GM23338 (cell line): ENCODE results near the gene KLHL17. TPM values are rescaled to one million over a fixed set of nuclear protein-coding genes. Genes with fewer than 3 reads are reported as not detected.
"Not testable (repeated sequence)": the region's sequence is repeated elsewhere in the genome, so short reads cannot be mapped to it uniquely, and the experiment has no call there.

Source experiments
- ATAC-seq: fragments of 200-7000 bp; cut with Tn5 transposase; 3 replicates; pipeline ENCODE4 v1.9.1; 2020
- DNase-seq: peaks from one replicate; pipeline ENCODE4 v3.0.0-alpha.2; 2015; ENCODE audit warnings: low spot score
- H2AFZ ChIP-seq: fragments of 200-600 bp; sonication (generic); 2 replicates; pipeline ENCODE4 v1.8.0; 2016; ENCODE audit warnings: antibody characterized with exemption, mild to moderate bottlenecking, moderate library complexity
- H3F3A ChIP-seq: fragments of 200-600 bp; sonication (generic); replicated peaks from 2 replicates; pipeline ENCODE4 v1.8.0; 2017; ENCODE audit warnings: antibody characterized with exemption, mixed run types, low read depth
- H3K27ac ChIP-seq: fragments of 200-600 bp; sonication (generic); 2 replicates; pipeline ENCODE4 v1.6.1; 2016; ENCODE audit warnings: low read depth
- H3K27me3 ChIP-seq: fragments of 200-600 bp; sonication (generic); 2 replicates; pipeline ENCODE4 v1.8.0; 2016; ENCODE audit warnings: mild to moderate bottlenecking, mixed run types, moderate library complexity; ENCODE audit not compliant: insufficient read depth
- H3K36me3 ChIP-seq: fragments of 200-600 bp; sonication (generic); 2 replicates; pipeline ENCODE4 v1.8.0; 2016; ENCODE audit warnings: mild to moderate bottlenecking; ENCODE audit not compliant: insufficient read depth
- H3K4me1 ChIP-seq: fragments of 200-600 bp; sonication (generic); 2 replicates; pipeline ENCODE4 v1.8.0; 2016; ENCODE audit warnings: mild to moderate bottlenecking, moderate library complexity; ENCODE audit not compliant: insufficient read depth
- H3K4me2 ChIP-seq: fragments of 200-600 bp; sonication (generic); 2 replicates; pipeline ENCODE4 v1.7.1; 2017; ENCODE audit warnings: mixed run types
- H3K4me3 ChIP-seq: fragments of 200-600 bp; sonication (generic); 2 replicates; pipeline ENCODE4 v1.6.1; 2016; ENCODE audit warnings: mixed run types
- H3K79me2 ChIP-seq: fragments of 200-600 bp; sonication (generic); replicated peaks from 2 replicates; pipeline ENCODE4 v1.8.0; 2017; ENCODE audit warnings: mild to moderate bottlenecking; ENCODE audit not compliant: insufficient read depth
- H3K9me2 ChIP-seq: fragments of 200-600 bp; sonication (generic); 2 replicates; pipeline ENCODE4 v1.8.0; 2017; ENCODE audit not compliant: insufficient read depth
- H4K20me1 ChIP-seq: fragments of 200-600 bp; sonication (generic); replicated peaks from 2 replicates; pipeline ENCODE4 v1.8.0; 2017; ENCODE audit warnings: mild to moderate bottlenecking; ENCODE audit not compliant: insufficient read depth
- H3K27ac Mint-ChIP-seq: 2 replicates; pipeline ENCODE4 v1.8.0; 2020; ENCODE audit warnings: inconsistent platforms, mild to moderate bottlenecking, moderate library complexity, mixed read lengths
- H3K27me3 Mint-ChIP-seq: 3 replicates; pipeline ENCODE4 v1.8.0; 2022; ENCODE audit warnings: low read depth, mild to moderate bottlenecking, moderate library complexity, mixed read lengths, inconsistent platforms; ENCODE audit not compliant: insufficient read depth, poor library complexity
- H3K36me3 Mint-ChIP-seq: 3 replicates; pipeline ENCODE4 v1.8.0; 2021; ENCODE audit warnings: low read depth, mild to moderate bottlenecking, inconsistent platforms, moderate library complexity, mixed read lengths
- H3K4me1 Mint-ChIP-seq: 3 replicates; pipeline ENCODE4 v1.8.0; 2020; ENCODE audit warnings: mild to moderate bottlenecking, inconsistent platforms, mixed read lengths
- H3K4me3 Mint-ChIP-seq: 3 replicates; pipeline ENCODE4 v1.8.0; 2021; ENCODE audit warnings: moderate library complexity, mild to moderate bottlenecking, inconsistent platforms, mixed read lengths
- H3K9me3 Mint-ChIP-seq: 3 replicates; pipeline ENCODE4 v1.8.0; 2020; ENCODE audit warnings: moderate library complexity, mild to moderate bottlenecking, inconsistent platforms, mixed read lengths
- CREB1 ChIP-seq: fragments of 250-450 bp; sonication (Bioruptor Pico); IDR thresholded peaks from 2 replicates; pipeline ENCODE4 v1.5.0; 2020; ENCODE audit warnings: low read depth, mild to moderate bottlenecking, moderate library complexity
- CTCF ChIP-seq, 2 experiments: fragments of 200-600 bp in 1 of 2; sonication (generic) in 1 of 2; conservative IDR thresholded peaks; 2 replicates each; pipeline versions ENCODE4 v1.5.1 to v1.6.1; 2016 to 2017; ENCODE audit warnings: antibody characterized with exemption in 2 of 2, low read depth in 2 of 2, mild to moderate bottlenecking in 2 of 2, moderate library complexity in 1 of 2
- EZH2 ChIP-seq: fragments of 200-600 bp; sonication (generic); IDR thresholded peaks from one replicate; pipeline ENCODE4 v1.8.0; 2017; ENCODE audit warnings: antibody characterized with exemption, mild to moderate bottlenecking, low read depth; ENCODE audit not compliant: unreplicated experiment
- EZH2phosphoT487 ChIP-seq: fragments of 200-600 bp; sonication (generic); IDR thresholded peaks from one replicate; pipeline ENCODE4 v1.8.1; 2018; ENCODE audit warnings: antibody characterized with exemption; ENCODE audit not compliant: unreplicated experiment
- POLR2AphosphoS5 ChIP-seq: IDR thresholded peaks from 2 replicates; pipeline ENCODE4 v1.6.1; 2016; ENCODE audit warnings: antibody characterized with exemption, low read depth
- ZNF331 ChIP-seq: fragments of 250-450 bp; sonication (Bioruptor Pico); IDR thresholded peaks from 2 replicates; pipeline ENCODE4 v1.5.0; 2020; ENCODE audit warnings: low read depth, mild to moderate bottlenecking, moderate library complexity
- ZNF462 ChIP-seq: fragments of 250-450 bp; sonication (Bioruptor Pico); IDR thresholded peaks from 2 replicates; pipeline ENCODE4 v1.5.0; 2020; ENCODE audit warnings: mild to moderate bottlenecking, moderate library complexity
- polyA plus RNA-seq: library from polyadenylated mRNA; unstranded; fragments of >200 nt; fragmentation: Nextera tagmentation; extraction: Ambion mirVana; gene quantifications from 2 replicates; pipeline ENCODE4 v1.2.1, GENCODE V29; 2016
- total RNA-seq: library from RNA; depleted of rRNA; stranded (reverse); fragments of >200 nt; shearing (Covaris generic); gene quantifications from 2 replicates; pipeline ENCODE4 v1.2.3, GENCODE V29; 2014

Gene KLHL17
- total and polyA plus RNA-seq, 2 experiments from 2014 or later: 16.5 to 37.1 TPM

GRCh38 chr1:975365-975764 lies 15.0 kb downstream of the KLHL17 start (continued):
- TF ChIP-seq ZNF462 (CRISPR knock-in tag) (no peak), EZH2phosphoT487 (no peak), EZH2 (no peak), POLR2AphosphoS5 (no peak), CREB1 (CRISPR knock-in tag) (no peak)

- Histone ChIP-seq H3K27ac (no peak overlapping the region), H3K4me1 (no peaks in the 10 kb centered on the region; the same call in 1 of the 2 replicates), H2AFZ (no peak overlapping the region; the same call in 1 of the 2 replicates), H3K4me3 (peak overlapping the region; percentile 47; the same call in 1 of the 2 replicates), H3K36me3 (no peaks in the 10 kb centered on the region), H3F3A (no peaks in the 10 kb centered on the region), H3K27me3 (no peaks in the 10 kb centered on the region), H3K9me2 (no peaks in the 10 kb centered on the region), H4K20me1 (no peaks in the 10 kb centered on the region), H3K79me2 (no peaks in the 10 kb centered on the region), H3K4me2 (peak overlapping the region; percentile 78)
- Mint-ChIP-seq H3K27ac (no peak overlapping the region), H3K36me3 (peaks cover 5% of the 10 kb centered on the region), H3K4me1 (peaks cover 4% of the 10 kb centered on the region), H3K27me3 (peaks cover 16% of the 10 kb centered on the region), H3K9me3 (peaks cover 5% of the 10 kb centered on the region), H3K4me3 (peak overlapping the region; percentile 12)
- ATAC-seq: peak; percentile 91
- peak; percentile 86 for DNase-seq
- TF ChIP-seq ZNF331 (no peak), CTCF (conservative IDR thresholded peaks at IDR 0.05; ENCODE audit: low read depth in 2 of 2) (peak; percentile 36 to 56; a peak in 2 of 4 replicates), POLR2AphosphoS5 (0 out of 2 replicates have a peak, but pooled peaks have one; percentile 15), CREB1 (CRISPR knock-in tag) (peak; percentile 34)
Measured at GRCh38 chr1:975896-976683, 15.7 kb downstream of the KLHL17 start.

- not testable (repeated sequence) for H3K4me3 Mint-ChIP-seq, DNase-seq, H3K27me3 ChIP-seq, H2AFZ ChIP-seq, H3K4me3 ChIP-seq, H3K9me3 Mint-ChIP-seq, H4K20me1 ChIP-seq, H3K4me1 ChIP-seq, H3K27ac ChIP-seq, H3K36me3 ChIP-seq, H3K36me3 Mint-ChIP-seq, H3K27ac Mint-ChIP-seq, H3K4me1 Mint-ChIP-seq, H3K79me2 ChIP-seq, H3K4me2 ChIP-seq, H3F3A ChIP-seq, H3K9me2 ChIP-seq, ATAC-seq
- H3K27me3 Mint-ChIP-seq: peaks cover 20% of the 10 kb centered on the region
Measured at GRCh38 chr1:976791-977190, 16.4 kb downstream of the KLHL17 start.
